WERI-Rb-1 (cell line): ENCODE results near the gene KCNIP1.

Experiments
- DNase-seq: peaks from one replicate; pipeline ENCODE4 v3.0.0-alpha.2; 2020
- H3K27ac ChIP-seq: fragments of 250-450 bp; sonication (Bioruptor Pico); 2 replicates; pipeline ENCODE4 v1.5.1; 2020; ENCODE audit warnings: mild to moderate bottlenecking, moderate library complexity
- H3K27me3 ChIP-seq: fragments of 250-450 bp; sonication (Bioruptor Pico); 2 replicates; pipeline ENCODE4 v1.5.1; 2021; ENCODE audit warnings: mild to moderate bottlenecking, low read depth, moderate library complexity; ENCODE audit not compliant: insufficient read depth, severe bottlenecking
- H3K36me3 ChIP-seq: fragments of 250-450 bp; sonication (Bioruptor Pico); 2 replicates; pipeline ENCODE4 v1.5.1; 2020; ENCODE audit warnings: mild to moderate bottlenecking, moderate library complexity
- H3K4me3 ChIP-seq: 2 replicates; pipeline ENCODE4 v1.5.1; 2011; ENCODE audit warnings: low read depth, mild to moderate bottlenecking, control low read depth, low read length
- H3K9me3 ChIP-seq: fragments of 250-450 bp; sonication (Bioruptor Pico); 2 replicates; pipeline ENCODE4 v1.5.1; 2021; ENCODE audit warnings: mild to moderate bottlenecking, moderate library complexity; ENCODE audit not compliant: severe bottlenecking
- TF ChIP-seq, protein P1 (sequence below): IDR thresholded peaks from 2 replicates; pipeline ENCODE4 v1.5.1; 2011; ENCODE audit warnings: low read depth, mild to moderate bottlenecking, control low read depth, inconsistent platforms, low read length

The KCNIP1 gene

DNA sequence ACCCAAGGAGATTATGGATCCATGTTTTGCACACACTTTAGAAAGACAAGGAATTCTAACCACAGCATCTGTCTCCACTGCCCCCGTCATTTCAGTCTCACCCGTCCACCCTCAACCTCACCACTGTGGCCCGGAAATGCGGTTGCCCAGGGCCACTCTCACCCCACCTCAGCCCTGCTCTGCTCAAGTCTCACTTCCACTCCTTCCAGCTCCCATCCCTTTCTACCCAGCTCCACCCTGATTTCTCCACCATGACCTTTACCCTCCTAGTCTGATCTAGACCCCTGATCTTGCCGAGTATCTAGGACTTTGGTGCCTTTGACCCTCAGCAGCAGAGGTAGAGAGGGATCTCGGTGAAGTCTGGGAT lies 7.2 kb upstream of the KCNIP1 start:
- Histone ChIP-seq H3K4me3 (no peak overlapping the region), H3K9me3 (no peaks in the 10 kb centered on the region), H3K36me3 (no peaks in the 10 kb centered on the region), H3K27ac (no peak overlapping the region), H3K27me3 (peaks cover 74% of the 10 kb centered on the region)
- TF ChIP-seq, protein P1, sequence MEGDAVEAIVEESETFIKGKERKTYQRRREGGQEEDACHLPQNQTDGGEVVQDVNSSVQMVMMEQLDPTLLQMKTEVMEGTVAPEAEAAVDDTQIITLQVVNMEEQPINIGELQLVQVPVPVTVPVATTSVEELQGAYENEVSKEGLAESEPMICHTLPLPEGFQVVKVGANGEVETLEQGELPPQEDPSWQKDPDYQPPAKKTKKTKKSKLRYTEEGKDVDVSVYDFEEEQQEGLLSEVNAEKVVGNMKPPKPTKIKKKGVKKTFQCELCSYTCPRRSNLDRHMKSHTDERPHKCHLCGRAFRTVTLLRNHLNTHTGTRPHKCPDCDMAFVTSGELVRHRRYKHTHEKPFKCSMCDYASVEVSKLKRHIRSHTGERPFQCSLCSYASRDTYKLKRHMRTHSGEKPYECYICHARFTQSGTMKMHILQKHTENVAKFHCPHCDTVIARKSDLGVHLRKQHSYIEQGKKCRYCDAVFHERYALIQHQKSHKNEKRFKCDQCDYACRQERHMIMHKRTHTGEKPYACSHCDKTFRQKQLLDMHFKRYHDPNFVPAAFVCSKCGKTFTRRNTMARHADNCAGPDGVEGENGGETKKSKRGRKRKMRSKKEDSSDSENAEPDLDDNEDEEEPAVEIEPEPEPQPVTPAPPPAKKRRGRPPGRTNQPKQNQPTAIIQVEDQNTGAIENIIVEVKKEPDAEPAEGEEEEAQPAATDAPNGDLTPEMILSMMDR: no peak
- DNase-seq: no peak

DNA sequence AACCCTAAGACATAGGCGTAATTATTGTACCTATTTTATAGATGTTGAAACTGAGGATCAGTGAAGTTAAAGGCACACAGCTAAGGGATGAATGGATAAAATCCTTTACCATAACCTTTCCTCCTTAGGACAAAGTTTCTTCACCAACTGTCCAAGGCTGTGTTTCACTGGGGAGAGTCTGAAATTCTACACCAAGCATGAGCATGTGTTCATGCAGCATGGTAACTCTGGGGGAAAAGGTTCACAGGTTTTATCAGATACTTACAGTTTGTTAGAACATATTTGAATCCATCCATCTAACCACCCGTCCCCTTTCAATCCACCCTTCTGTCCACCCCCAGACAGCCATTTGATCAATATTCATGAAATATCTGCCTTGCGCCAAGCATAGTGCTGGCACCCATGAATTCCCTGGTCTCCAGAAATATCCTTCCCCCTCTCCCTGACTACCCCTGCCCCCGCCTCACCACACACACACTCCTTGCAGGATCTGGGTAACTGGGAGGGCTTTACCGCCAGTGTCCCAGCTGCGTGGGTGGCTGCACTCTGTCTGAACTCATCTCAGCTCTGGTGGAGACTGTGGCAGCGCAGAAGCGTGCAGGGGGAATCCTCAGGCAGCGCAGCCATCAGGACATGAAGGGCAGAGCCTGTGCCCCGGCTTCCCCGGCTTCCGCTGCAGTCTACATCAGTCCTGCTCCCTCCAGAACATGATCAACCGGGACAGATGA lies 6.3 kb upstream of the KCNIP1 start:
- H3K4me3 ChIP-seq: no peak overlapping the region
- DNase-seq: no peak
- H3K27ac ChIP-seq: no peak overlapping the region
- TF ChIP-seq, protein P1: no peak
- no peaks in the 10 kb centered on the region for H3K9me3 ChIP-seq
- H3K36me3 ChIP-seq: no peaks in the 10 kb centered on the region
- H3K27me3 ChIP-seq: peaks cover 69% of the 10 kb centered on the region

DNA sequence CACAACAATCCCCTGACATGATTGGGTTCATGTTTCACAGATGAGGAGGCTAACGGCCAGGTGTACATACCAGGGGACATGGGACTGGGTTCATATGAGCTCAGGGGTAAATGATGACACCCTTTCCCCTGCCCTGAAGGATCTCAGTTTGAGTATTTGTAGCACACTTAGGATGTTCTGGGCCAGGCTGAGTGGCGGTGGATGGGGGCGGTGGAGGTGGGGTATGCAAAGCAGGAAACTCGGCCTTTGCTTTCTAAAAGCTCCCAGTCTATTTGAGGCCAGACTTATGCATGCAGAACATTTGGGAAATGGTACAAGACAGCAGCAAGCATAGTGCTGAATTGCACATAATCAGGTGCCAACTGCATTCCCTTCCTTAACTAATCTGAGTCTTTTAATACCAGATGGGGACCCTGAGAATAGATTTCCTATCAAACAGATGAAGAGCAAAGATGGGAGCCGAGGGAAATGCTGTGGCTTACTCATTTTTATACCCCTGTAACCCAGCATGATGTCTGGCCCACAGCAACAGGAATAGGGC lies 4.9 kb upstream of the KCNIP1 start:
- Histone ChIP-seq H3K27ac (no peak overlapping the region), H3K9me3 (no peaks in the 10 kb centered on the region), H3K4me3 (no peak overlapping the region), H3K27me3 (peaks cover 67% of the 10 kb centered on the region), H3K36me3 (no peaks in the 10 kb centered on the region)
- no peak for DNase-seq
- TF ChIP-seq, protein P1: no peak

DNA sequence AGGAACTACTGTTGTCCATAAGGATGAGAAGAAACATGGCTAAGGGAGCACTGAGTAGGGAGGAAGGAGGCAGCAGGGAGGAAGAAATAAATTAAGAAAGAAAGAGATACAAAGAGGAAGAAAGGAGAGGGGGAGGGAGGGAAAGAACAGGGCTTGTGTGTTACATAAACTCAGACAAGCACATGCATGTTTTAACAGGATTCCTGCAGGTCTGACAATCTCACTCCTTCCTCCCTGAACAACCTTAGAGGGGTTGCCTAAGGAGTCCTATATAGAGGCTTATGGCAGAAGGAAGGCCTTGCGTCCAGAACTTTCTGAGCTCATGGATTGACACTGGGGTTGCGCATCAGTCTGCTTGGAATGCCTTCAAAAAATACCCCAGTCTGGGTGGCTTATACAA lies 4.2 kb upstream of the KCNIP1 start:
- H3K9me3 ChIP-seq: no peaks in the 10 kb centered on the region
- H3K36me3 ChIP-seq: no peaks in the 10 kb centered on the region
- H3K27ac ChIP-seq: no peak overlapping the region
- TF ChIP-seq, protein P1: no peak
- peaks cover 68% of the 10 kb centered on the region for H3K27me3 ChIP-seq
- DNase-seq: no peak
- no peak overlapping the region for H3K4me3 ChIP-seq

DNA sequence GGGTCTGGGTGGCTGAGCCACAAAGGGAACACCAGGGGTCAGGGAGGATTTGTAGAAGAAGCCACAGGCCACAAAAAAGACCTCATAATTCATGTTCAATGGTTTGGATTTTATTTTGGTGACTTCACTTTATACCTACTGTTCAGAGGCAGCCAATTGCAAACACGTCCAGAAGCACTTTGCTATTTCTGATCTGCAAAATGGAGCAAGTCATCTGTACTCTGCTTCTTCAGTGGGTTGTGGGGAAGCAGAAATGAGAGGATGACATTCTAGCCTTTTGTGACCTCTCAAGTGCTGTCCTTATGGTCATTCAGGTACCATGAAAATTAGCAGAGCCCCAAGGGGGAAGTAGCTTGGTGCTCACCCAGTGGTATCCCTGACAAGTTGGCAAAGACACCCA lies 2.5 kb upstream of the KCNIP1 start:
- Histone ChIP-seq H3K36me3 (no peaks in the 10 kb centered on the region), H3K4me3 (no peak overlapping the region)
- TF ChIP-seq, protein P1: no peak

DNA sequence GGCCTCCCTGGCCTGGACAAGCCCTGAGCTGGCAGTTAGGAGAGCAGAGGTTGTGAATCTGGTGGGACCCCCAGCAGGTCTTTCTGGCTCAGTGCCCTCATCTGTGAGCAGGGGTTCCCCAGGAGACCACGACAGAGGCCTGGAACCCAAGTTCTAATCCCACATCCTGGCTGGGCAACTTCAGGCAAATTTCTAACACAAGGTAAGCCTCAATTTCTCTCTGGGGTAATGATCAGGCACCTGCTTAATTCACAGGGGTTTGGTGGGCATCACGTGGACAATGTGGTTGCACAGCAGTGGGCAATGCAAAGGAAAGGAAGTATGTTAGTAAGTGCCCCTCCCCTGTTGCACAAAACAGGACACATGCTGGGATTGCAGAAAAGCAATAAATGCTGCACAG lies 1.9 kb upstream of the KCNIP1 start:
- Histone ChIP-seq H3K36me3 (no peaks in the 10 kb centered on the region), H3K27me3 (peaks cover 71% of the 10 kb centered on the region), H3K4me3 (no peak overlapping the region), H3K27ac (no peak overlapping the region), H3K9me3 (no peaks in the 10 kb centered on the region)
- no peak for DNase-seq
- TF ChIP-seq, protein P1: no peak

More for the DNA sequence above, 2.5 kb upstream of the KCNIP1 start:
- DNase-seq: no peak
- no peaks in the 10 kb centered on the region for H3K9me3 ChIP-seq
- no peak overlapping the region for H3K27ac ChIP-seq
- peaks cover 71% of the 10 kb centered on the region for H3K27me3 ChIP-seq
